ENCODE data around the gene HEY2.
"Not testable (repeated sequence)": the region's sequence is repeated elsewhere in the genome, so short reads cannot be mapped to it uniquely, and the experiment has no call there.

The HEY2 gene

GRCh38 chr6:125749173-125749864 is at the start of gene HEY2:
TSS of gene HEY2 (plus strand) at chr6:125749632. CDS start at chr6:125749777, 145 bp downstream.
- peak within 1 kb of the TSS; percentile 63 for H3K4me3 ChIP-seq (ENCODE audit: insufficient read length, low read depth)
- no peaks in the 10 kb centered on the region for H3K4me1 ChIP-seq (ENCODE audit: insufficient read depth, insufficient read length)
- no peak for TF ChIP-seq YY1 (IDR thresholded peaks at IDR 0.05; ENCODE audit: insufficient read depth, insufficient read length)
- TF ChIP-seq ZNF274 (IDR thresholded peaks at IDR 0.05; ENCODE audit: low read depth, low read length) = no peak
- no peak for TF ChIP-seq SUZ12 (IDR thresholded peaks at IDR 0.05; ENCODE audit: extremely low read depth, insufficient read depth, insufficient read length)
- H3K9ac ChIP-seq (ENCODE audit: insufficient read length, low read depth) = peak within 1 kb of the TSS; percentile 76
- peaks cover 39% of the 10 kb centered on the region for H3K27me3 ChIP-seq (ENCODE audit: insufficient read depth, insufficient read length)
- H3K9me3 ChIP-seq (ENCODE audit: insufficient read depth, low read length) = no peaks in the 10 kb centered on the region
- DNase-seq (ENCODE audit: low read depth, low spot score) = peak; percentile 76
- no peaks in the 10 kb centered on the region for H3K36me3 ChIP-seq (ENCODE audit: insufficient read depth, insufficient read length, low read length)

DNA sequence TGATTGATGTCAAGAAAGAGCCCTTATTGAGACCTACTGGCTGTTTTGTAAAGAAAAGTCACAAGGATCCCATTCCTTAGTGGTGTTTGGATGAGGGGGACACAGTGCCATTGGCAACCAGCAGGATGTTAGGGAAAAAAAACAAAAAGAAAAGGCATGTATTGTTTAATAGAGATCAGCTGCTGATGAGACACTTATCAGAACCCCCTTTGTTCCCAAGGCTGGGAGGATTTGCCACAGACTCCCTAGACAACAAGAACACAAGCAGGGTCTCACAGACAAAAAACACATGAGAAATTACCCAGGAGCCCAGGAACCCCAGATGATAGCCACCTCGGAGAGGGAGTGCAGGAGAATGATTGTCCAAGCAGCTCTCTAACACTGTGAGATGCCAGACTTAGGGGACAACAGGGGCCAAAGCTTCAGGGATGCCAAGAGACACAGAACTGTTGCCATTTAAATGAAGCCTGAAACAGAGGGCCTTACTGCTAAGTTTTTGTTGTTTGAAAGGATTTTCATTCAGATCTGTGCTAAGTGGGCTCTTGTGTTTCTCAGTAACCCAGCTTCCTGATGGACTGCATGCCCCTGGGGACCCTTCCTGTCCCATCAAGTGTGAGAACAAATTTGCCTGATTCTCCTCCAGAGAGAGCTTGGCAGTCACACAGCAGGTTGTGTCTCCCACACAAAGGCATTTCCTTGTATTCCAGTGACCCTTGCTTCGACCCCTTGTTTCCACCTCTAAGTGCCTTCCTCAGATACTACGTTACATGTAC is 48.7 kb upstream of the HEY2 start:
- no peak overlapping the region for H3K9ac ChIP-seq (ENCODE audit: insufficient read length, low read depth)
- H3K27me3 ChIP-seq (ENCODE audit: insufficient read depth, insufficient read length) = no peaks in the 10 kb centered on the region
- H3K9me3 ChIP-seq (ENCODE audit: insufficient read depth, low read length) = no peaks in the 10 kb centered on the region; the same call in 1 of the 2 replicates
- no peak overlapping the region for H3K4me3 ChIP-seq (ENCODE audit: insufficient read length, low read depth)
- no peaks in the 10 kb centered on the region for H3K4me1 ChIP-seq (ENCODE audit: insufficient read depth, insufficient read length)
- TF ChIP-seq ZNF274 (IDR thresholded peaks at IDR 0.05; ENCODE audit: low read depth, low read length) = no peak
- TF ChIP-seq SUZ12 (IDR thresholded peaks at IDR 0.05; ENCODE audit: extremely low read depth, insufficient read depth, insufficient read length) = no peak
- TF ChIP-seq YY1 (IDR thresholded peaks at IDR 0.05; ENCODE audit: insufficient read depth, insufficient read length) = no peak
- DNase-seq (ENCODE audit: low read depth, low spot score) = peak; percentile 54
- H3K36me3 ChIP-seq (ENCODE audit: insufficient read depth, insufficient read length, low read length) = no peaks in the 10 kb centered on the region

GRCh38 chr6:125701354-125701668 is 48.1 kb upstream of the HEY2 start:
- no peaks in the 10 kb centered on the region for H3K36me3 ChIP-seq (ENCODE audit: insufficient read depth, insufficient read length, low read length)
- H3K4me3 ChIP-seq (ENCODE audit: insufficient read length, low read depth) = no peak overlapping the region
- no peaks in the 10 kb centered on the region for H3K27me3 ChIP-seq (ENCODE audit: insufficient read depth, insufficient read length)
- H3K9ac ChIP-seq (ENCODE audit: insufficient read length, low read depth) = no peak overlapping the region
- no peaks in the 10 kb centered on the region; the same call in 1 of the 2 replicates for H3K9me3 ChIP-seq (ENCODE audit: insufficient read depth, low read length)
- no peaks in the 10 kb centered on the region for H3K4me1 ChIP-seq (ENCODE audit: insufficient read depth, insufficient read length)
- DNase-seq (ENCODE audit: low read depth, low spot score) = no peak
- TF ChIP-seq YY1 (IDR thresholded peaks at IDR 0.05; ENCODE audit: insufficient read depth, insufficient read length) = no peak
- TF ChIP-seq ZNF274 (IDR thresholded peaks at IDR 0.05; ENCODE audit: low read depth, low read length) = no peak
- TF ChIP-seq SUZ12 (IDR thresholded peaks at IDR 0.05; ENCODE audit: extremely low read depth, insufficient read depth, insufficient read length) = no peak

GRCh38 chr6:125703882-125704281 is 45.5 kb upstream of the HEY2 start:
- not testable (repeated sequence) for H3K9ac ChIP-seq (ENCODE audit: insufficient read length, low read depth); H3K4me1 ChIP-seq (ENCODE audit: insufficient read depth, insufficient read length); H3K9me3 ChIP-seq (ENCODE audit: insufficient read depth, low read length); DNase-seq (ENCODE audit: low read depth, low spot score); H3K36me3 ChIP-seq (ENCODE audit: insufficient read depth, insufficient read length, low read length); H3K4me3 ChIP-seq (ENCODE audit: insufficient read length, low read depth); H3K27me3 ChIP-seq (ENCODE audit: insufficient read depth, insufficient read length)

GRCh38 chr6:125707615-125708243 is 41.7 kb upstream of the HEY2 start:
- no peak overlapping the region for H3K9ac ChIP-seq (ENCODE audit: insufficient read length, low read depth)
- no peaks in the 10 kb centered on the region for H3K36me3 ChIP-seq (ENCODE audit: insufficient read depth, insufficient read length, low read length)
- no peak for DNase-seq (ENCODE audit: low read depth, low spot score)
- TF ChIP-seq SUZ12 (IDR thresholded peaks at IDR 0.05; ENCODE audit: extremely low read depth, insufficient read depth, insufficient read length) (no peak), YY1 (IDR thresholded peaks at IDR 0.05; ENCODE audit: insufficient read depth, insufficient read length) (no peak), ZNF274 (IDR thresholded peaks at IDR 0.05; ENCODE audit: low read depth, low read length) (no peak)
- H3K9me3 ChIP-seq (ENCODE audit: insufficient read depth, low read length) = peaks cover 28% of the 10 kb centered on the region
- H3K4me3 ChIP-seq (ENCODE audit: insufficient read length, low read depth) = no peak overlapping the region
- no peaks in the 10 kb centered on the region for H3K27me3 ChIP-seq (ENCODE audit: insufficient read depth, insufficient read length)
- no peaks in the 10 kb centered on the region for H3K4me1 ChIP-seq (ENCODE audit: insufficient read depth, insufficient read length)

GRCh38 chr6:125711013-125711675 is 38.3 kb upstream of the HEY2 start:
- Histone ChIP-seq H3K27me3 (ENCODE audit: insufficient read depth, insufficient read length) (no peaks in the 10 kb centered on the region), H3K36me3 (ENCODE audit: insufficient read depth, insufficient read length, low read length) (no peaks in the 10 kb centered on the region), H3K9ac (ENCODE audit: insufficient read length, low read depth) (no peak overlapping the region), H3K4me3 (ENCODE audit: insufficient read length, low read depth) (no peak overlapping the region), H3K9me3 (ENCODE audit: insufficient read depth, low read length) (peaks cover 28% of the 10 kb centered on the region), H3K4me1 (ENCODE audit: insufficient read depth, insufficient read length) (no peaks in the 10 kb centered on the region)
- no peak for DNase-seq (ENCODE audit: low read depth, low spot score)
- TF ChIP-seq ZNF274 (IDR thresholded peaks at IDR 0.05; ENCODE audit: low read depth, low read length) = no peak
- TF ChIP-seq YY1 (IDR thresholded peaks at IDR 0.05; ENCODE audit: insufficient read depth, insufficient read length) = no peak
- TF ChIP-seq SUZ12 (IDR thresholded peaks at IDR 0.05; ENCODE audit: extremely low read depth, insufficient read depth, insufficient read length) = no peak

Data from NT2/D1 (cell line).